BJ (cell line): ENCODE data around the gene ARPP21. TPM values are rescaled to one million over a fixed set of nuclear protein-coding genes. Genes with fewer than 3 reads are reported as not detected.

Experiments
- CTCF ChIA-PET: fragments of 350-600 bp; formaldehyde crosslinking; extraction: SDS; loops from one replicate; lab custom pipeline; 2021; ENCODE audit warnings: antibody characterized with exemption, inconsistent platforms; lab: Yijun Ruan, JAX
- POLR2A ChIA-PET: fragments of 300-600 bp; sonication (Branson Sonifier 250); formaldehyde crosslinking; extraction: SDS; loops from one replicate; lab custom pipeline; 2021; ENCODE audit warnings: antibody characterized with exemption; lab: Charles Lee
- DNase-seq: peaks from one replicate; pipeline ENCODE4 v3.0.0-alpha.2; 2011; ENCODE audit warnings: low read depth
- H3K27me3 ChIP-seq: 2 replicates; pipeline ENCODE4 v1.6.0; 2011; ENCODE audit warnings: low read length; ENCODE audit not compliant: control insufficient read depth, insufficient read depth
- H3K36me3 ChIP-seq: 2 replicates; pipeline ENCODE4 v1.5.1; 2011; ENCODE audit warnings: low read length; ENCODE audit not compliant: control insufficient read depth, insufficient read depth
- H3K4me3 ChIP-seq: 2 replicates; pipeline ENCODE4 v1.5.1; 2011; ENCODE audit warnings: low read depth, mild to moderate bottlenecking, control low read depth, low read length
- CTCF ChIP-seq: IDR thresholded peaks from 2 replicates; pipeline ENCODE4 v1.5.1; 2011; ENCODE audit warnings: low read depth, mild to moderate bottlenecking, control low read depth, inconsistent platforms, low read length, moderate library complexity; ENCODE audit not compliant: insufficient read depth
- polyA plus RNA-seq: library from polyadenylated mRNA; depleted of rRNA; stranded (reverse); fragments of >200 nt; gene quantifications from 2 replicates; pipeline ENCODE4 v1.2.3, GENCODE V29; 2011

Gene ARPP21
- polyA plus RNA-seq, 1 experiment, result not detected

GRCh38 chr3:35597490-35597889 lies 41.8 kb upstream of the ARPP21 start:
- Histone ChIP-seq H3K27me3 (no peaks in the 10 kb centered on the region), H3K36me3 (no peaks in the 10 kb centered on the region), H3K4me3 (no peak overlapping the region)
- TF ChIP-seq CTCF, result no peak
- ChIA-PET POLR2A (no interaction called here), CTCF (no interaction called here)
- no peak for DNase-seq

GRCh38 chr3:35598804-35599203 lies 40.5 kb upstream of the ARPP21 start:
- POLR2A ChIA-PET, result no interaction called here
- CTCF ChIA-PET, result no interaction called here
- no peak for TF ChIP-seq CTCF
- Histone ChIP-seq H3K4me3 (no peak overlapping the region), H3K27me3 (no peaks in the 10 kb centered on the region), H3K36me3 (no peaks in the 10 kb centered on the region)
- no peak for DNase-seq

- POLR2A ChIA-PET, result no interaction called here
- Histone ChIP-seq H3K36me3 (no peaks in the 10 kb centered on the region), H3K27me3 (no peaks in the 10 kb centered on the region), H3K4me3 (no peak overlapping the region)
- TF ChIP-seq CTCF, result no peak
- CTCF ChIA-PET, result no interaction called here
- no peak for DNase-seq
Observed at GRCh38 chr3:35601959-35602358, 37.4 kb upstream of the ARPP21 start.

- H3K27me3 ChIP-seq, result no peaks in the 10 kb centered on the region
- ChIA-PET CTCF (no interaction called here), POLR2A (no interaction called here)
- DNase-seq, result no peak
- no peak for TF ChIP-seq CTCF
- H3K36me3 ChIP-seq, result no peaks in the 10 kb centered on the region
- no peak overlapping the region for H3K4me3 ChIP-seq
Observed at GRCh38 chr3:35602395-35602936, 36.9 kb upstream of the ARPP21 start.

GRCh38 chr3:35616346-35616745 lies 23.0 kb upstream of the ARPP21 start:
- POLR2A ChIA-PET, result no interaction called here
- CTCF ChIA-PET, result no interaction called here
- no peak for TF ChIP-seq CTCF
- DNase-seq, result no peak
- Histone ChIP-seq H3K36me3 (no peaks in the 10 kb centered on the region), H3K27me3 (no peaks in the 10 kb centered on the region), H3K4me3 (no peak overlapping the region)
